ENCODE measurements around the gene IMMP2L.

DNA sequence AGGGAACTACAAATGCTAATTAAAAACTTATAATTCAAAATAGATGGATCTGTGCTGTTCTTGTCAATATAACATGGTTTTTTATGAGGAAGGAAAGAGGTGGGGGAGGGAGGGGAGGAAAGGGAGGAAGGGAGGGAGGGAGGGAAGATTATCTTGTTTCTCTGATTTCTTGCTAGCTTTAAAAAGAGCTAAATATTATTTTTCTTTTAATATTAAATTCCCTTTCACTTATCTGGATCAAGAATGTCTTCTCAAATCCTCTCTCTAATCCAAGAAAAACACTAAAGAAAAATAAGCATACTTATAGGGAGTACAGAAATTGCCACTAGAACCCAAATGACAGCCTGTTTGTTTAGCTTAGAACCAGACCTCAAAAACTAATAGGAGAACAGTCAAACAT, 416.2 kb downstream of the IMMP2L start:
- TF ChIP-seq POLR2AphosphoS5 (IDR thresholded peaks at IDR 0.05; ENCODE audit: low read depth, low read length) (no peak), REST (IDR thresholded peaks at IDR 0.05; ENCODE audit: insufficient read depth in 1 of 2, low read depth in 2 of 2, low read length in 2 of 2) (no peak), SIN3A (IDR thresholded peaks at IDR 0.05; ENCODE audit: borderline replicate concordance, insufficient read depth, low read length) (no peak), TAF1 (IDR thresholded peaks at IDR 0.05; ENCODE audit: borderline replicate concordance, insufficient read depth, low read length) (no peak), FOXP2 (optimal IDR thresholded peaks at IDR 0.05; ENCODE audit: borderline replicate concordance, extremely low read depth, extremely low read length, insufficient read depth) (no peak)
